Astrocyte of the hippocampus (primary cell): Measurements from ENCODE around the gene MYCBPAP.
A peak's percentile ranks its signal among the peaks of the same experiment; 100 is the strongest.

Experiments used
- DNase-seq: peaks from one replicate; pipeline ENCODE4 v3.0.0; 2011; ENCODE audit warnings: low read depth, low spot score

The MYCBPAP gene

GRCh38 chr17:50551884-50552283 is 43.6 kb downstream of the MYCBPAP start:
- no peak for DNase-seq

- no peak for DNase-seq
Measured at GRCh38 chr17:50554201-50554600, 46.0 kb downstream of the MYCBPAP start.

GRCh38 chr17:50556803-50557202 is 48.6 kb downstream of the MYCBPAP start:
- DNase-seq = no peak

GRCh38 chr17:50557630-50558029 is 49.4 kb downstream of the MYCBPAP start:
- DNase-seq = no peak

GRCh38 chr17:50558091-50558490 is 49.9 kb downstream of the MYCBPAP start:
- no peak for DNase-seq

GRCh38 chr17:50558581-50558940 is 50.3 kb downstream of the MYCBPAP start:
- no peak for DNase-seq

GRCh38 chr17:50558941-50559614 is 50.8 kb downstream of the MYCBPAP start:
- DNase-seq = peak; percentile 44

GRCh38 chr17:50559674-50560184 is 51.5 kb downstream of the MYCBPAP start:
- peak; percentile 61 for DNase-seq

- peak; percentile 91 for DNase-seq
Measured at GRCh38 chr17:50560185-50560824, 52.1 kb downstream of the MYCBPAP start, which contains the start of gene CACNA1G. Gene CACNA1G, plus strand, starts transcription at chr17:50560715. Its CDS starts 745 bp downstream, at chr17:50561460.

GRCh38 chr17:50560931-50561745 is 52.9 kb downstream of the MYCBPAP start:
- DNase-seq = no peak

GRCh38 chr17:50561746-50562141 is 53.5 kb downstream of the MYCBPAP start:
- no peak for DNase-seq

GRCh38 chr17:50562242-50563091 is 54.2 kb downstream of the MYCBPAP start:
- no peak for DNase-seq

- DNase-seq = no peak
Measured at GRCh38 chr17:50563092-50563511, 54.9 kb downstream of the MYCBPAP start.

- peak; percentile 33 for DNase-seq
Measured at GRCh38 chr17:50564916-50565315, 56.7 kb downstream of the MYCBPAP start.

GRCh38 chr17:50565402-50566350 is 57.4 kb downstream of the MYCBPAP start:
- peak; percentile 49 for DNase-seq

GRCh38 chr17:50566886-50567285 is 58.6 kb downstream of the MYCBPAP start:
- no peak for DNase-seq

GRCh38 chr17:50568659-50569058 is 60.4 kb downstream of the MYCBPAP start:
- no peak for DNase-seq

GRCh38 chr17:50569592-50569991 is 61.4 kb downstream of the MYCBPAP start:
- DNase-seq = no peak

- DNase-seq = no peak
Measured at GRCh38 chr17:50570032-50570431, 61.8 kb downstream of the MYCBPAP start.

- no peak for DNase-seq
Measured at GRCh38 chr17:50570528-50570927, 62.3 kb downstream of the MYCBPAP start.
